ENCODE results near the gene ZNF132.

DNA sequence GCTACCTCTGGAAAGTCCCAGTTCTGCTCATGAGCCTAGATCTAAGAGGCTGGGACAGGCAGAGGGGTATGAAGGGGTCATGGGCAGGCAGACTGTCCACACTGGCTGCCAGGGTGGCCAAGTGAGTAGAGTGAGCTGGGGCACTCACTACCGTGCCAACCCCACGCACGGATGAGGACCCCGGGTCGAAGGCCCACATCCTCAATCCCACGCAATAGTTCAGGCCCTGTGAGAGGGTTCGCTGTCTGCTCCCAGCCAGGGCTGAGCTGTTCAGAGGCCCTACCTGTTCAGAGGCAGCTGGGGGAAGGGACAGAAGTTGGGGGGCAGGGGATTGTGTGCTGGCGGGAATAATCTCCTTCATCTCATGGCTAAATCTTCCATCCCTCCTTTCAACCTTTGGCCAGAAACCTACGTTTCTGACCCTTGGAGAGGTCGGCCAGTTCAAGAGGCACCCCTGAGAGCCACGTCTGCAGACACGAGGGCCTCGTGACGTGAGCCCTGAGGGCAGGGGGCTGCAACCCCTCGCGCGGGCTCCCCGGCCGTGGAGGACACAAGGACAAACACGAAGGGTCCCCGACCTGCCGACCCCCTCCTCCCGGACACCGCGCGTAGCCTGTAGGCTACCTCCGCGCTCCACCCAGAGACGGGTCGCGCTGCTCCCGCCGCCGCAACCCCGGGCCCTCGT is 53.9 kb downstream of the ZNF132 start:
- TF ChIP-seq CTCF (IDR thresholded peaks at IDR 0.05) (no peak), POLR2A (IDR thresholded peaks at IDR 0.05) (no peak)

Measured in right lobe of liver (tissue), 4 donors.